CD1c-positive myeloid dendritic cell (primary cell): Measurements from ENCODE around the gene MGAT5.
"Not testable (repeated sequence)": the region's sequence is repeated elsewhere in the genome, so short reads cannot be mapped to it uniquely, and the experiment has no call there.

Source experiments
- DNase-seq: peaks from one replicate; pipeline ENCODE4 v3.0.0-alpha.2; 2016; ENCODE audit errors: extremely low spot score

MGAT5 gene

DNA sequence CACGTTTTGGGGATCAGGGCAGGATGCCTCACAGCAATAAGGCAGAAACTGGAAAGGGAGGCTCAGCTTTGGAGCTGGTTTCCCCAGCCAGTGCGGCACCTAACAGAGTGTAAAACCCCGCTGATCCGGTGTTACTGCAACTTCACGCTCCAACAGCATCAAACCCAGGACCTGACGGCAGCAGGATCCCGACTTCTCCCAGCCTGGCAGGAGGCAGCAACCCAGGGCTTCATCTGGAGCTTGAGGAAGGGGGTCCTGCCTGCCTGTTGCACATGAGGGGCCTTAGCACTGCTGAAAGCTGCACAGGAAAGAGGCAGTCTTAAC, 209.8 kb downstream of the MGAT5 start:
- no peak for DNase-seq

- no peak for DNase-seq
These were observed 211.6 kb downstream of the MGAT5 start for GRCh38 chr2:134465228-134466105.

DNA sequence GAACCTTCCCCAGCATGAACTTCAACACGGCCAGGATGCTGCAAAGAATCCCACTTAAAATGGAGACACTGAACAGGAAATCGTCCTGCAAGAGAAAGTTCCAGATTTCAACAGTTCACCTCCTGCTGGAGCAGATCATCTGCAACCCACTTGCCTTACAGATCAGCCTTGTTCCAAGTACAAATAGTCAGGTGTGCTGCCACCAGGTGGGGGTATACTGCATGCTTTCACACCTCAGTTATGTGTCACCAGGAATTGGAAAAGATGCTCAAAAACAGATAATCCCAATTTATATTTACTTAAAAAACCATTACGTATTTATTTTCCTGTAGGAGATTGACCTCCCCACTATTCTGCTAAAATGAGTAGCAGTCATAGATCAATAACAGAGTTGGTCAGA, 212.3 kb downstream of the MGAT5 start:
- DNase-seq: no peak

DNA sequence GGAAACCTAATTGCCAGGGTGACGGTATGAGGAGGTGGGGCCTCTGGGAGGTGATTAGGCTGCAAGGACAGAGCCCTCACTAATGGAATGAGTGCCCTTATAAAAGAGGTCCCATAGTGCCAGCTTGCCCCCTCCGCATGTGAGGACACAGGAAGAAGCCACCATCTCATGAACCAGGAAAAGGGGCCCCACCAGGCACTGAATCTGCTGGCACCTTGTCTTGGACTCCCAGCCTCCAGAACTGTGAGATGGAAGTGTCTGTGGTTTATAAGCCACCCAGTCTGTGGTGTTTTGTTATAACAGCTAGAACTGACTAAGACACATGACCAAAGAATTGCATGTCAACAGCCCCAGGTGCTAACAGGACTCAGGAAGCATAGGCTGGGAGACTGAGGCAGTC, 214.3 kb downstream of the MGAT5 start:
- DNase-seq: no peak

GRCh38 chr2:134468776-134469175, 214.9 kb downstream of the MGAT5 start:
- no peak for DNase-seq

DNA sequence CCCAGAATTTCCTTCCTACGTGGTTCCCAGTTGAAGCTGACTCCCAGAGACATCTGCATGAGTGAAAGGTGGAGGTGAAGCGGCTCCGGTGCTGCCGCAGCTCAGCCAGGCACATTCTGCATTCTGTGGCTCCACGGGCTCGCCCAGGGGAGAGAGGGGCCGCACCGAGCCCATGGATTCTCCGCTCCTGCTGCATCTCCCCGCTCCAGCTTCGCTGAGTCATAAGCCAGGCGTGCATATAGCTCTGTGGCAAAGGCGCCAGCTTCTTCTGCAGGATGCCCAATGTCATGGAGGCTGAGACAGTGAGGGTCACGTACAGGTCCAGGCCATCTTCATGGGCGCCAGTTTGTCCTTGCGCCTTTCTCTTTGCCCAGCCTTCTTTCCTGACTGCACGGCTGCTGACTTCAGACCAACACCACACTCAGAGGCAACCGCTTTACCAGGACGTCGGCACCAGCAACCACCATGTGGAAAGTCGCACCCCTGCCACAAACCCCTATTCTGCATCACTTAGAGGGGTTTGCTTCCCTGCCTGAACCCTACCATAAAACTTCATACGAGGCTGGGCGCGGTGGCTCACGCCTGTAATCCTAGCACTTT, 215.7 kb downstream of the MGAT5 start:
- DNase-seq: no peak

- no peak for DNase-seq
These were observed 216.8 kb downstream of the MGAT5 start for GRCh38 chr2:134470561-134471168.

- not testable (repeated sequence) for DNase-seq
These were observed 223.1 kb downstream of the MGAT5 start for GRCh38 chr2:134476982-134477381.

DNA sequence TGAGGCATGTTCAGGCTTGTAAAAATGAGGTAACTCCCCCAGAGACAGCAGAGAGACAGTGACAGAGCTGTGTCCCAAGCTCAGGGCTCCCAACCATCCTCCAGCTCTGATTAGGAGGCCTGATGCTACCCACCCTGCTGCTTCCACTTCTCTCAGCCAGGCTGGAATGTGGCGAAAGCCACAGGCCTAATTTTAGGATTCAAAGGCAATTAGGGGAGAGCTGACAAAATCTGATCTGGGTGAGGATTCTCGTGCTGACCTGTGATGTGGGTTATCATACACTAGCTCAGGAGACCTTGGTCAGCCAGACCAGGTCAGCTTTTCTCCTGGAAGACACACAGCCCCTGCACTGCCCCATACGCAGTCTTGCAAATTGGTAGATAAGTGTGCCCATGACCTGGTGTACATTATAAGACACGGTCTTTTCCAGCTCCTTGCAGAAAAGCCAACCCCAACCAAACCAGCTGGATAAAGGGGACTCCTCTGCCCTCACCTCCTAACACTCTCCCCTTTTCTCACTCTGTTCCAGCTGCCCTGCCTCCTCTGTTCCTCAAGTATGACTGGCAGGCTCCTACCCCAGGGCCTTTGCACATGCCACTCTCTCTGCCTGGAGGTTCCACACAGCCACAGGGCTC, 225.9 kb downstream of the MGAT5 start:
- DNase-seq: no peak

DNA sequence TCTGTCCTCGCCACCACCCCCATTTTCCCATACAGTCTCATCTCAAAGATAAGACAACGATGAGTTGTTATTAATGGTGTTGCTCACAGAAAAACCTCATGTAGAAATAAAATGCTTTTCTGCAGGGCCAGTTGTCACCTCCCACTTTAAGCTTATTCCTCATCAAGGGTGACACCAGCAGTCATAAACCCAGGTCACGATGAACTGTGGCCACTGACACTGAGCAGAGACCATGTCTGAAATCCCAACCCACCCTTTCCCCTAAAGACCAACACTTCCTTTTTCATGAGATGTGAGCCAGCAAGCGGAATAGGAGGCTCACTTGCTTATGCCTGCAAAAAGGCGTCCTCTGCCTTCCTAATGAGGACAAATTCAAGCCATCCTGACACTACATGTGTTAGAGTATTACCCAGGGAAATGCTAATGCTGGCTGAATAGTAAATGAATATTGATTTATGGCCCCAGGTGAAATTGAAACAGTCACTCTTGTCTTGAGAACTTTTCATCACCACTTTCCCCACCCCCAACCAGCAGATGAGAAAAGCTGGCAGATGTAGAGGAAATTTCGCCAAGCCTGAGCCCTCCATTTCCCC, 228.4 kb downstream of the MGAT5 start:
- DNase-seq: no peak

- DNase-seq: no peak
These were observed 229.0 kb downstream of the MGAT5 start for GRCh38 chr2:134482766-134483340.

DNA sequence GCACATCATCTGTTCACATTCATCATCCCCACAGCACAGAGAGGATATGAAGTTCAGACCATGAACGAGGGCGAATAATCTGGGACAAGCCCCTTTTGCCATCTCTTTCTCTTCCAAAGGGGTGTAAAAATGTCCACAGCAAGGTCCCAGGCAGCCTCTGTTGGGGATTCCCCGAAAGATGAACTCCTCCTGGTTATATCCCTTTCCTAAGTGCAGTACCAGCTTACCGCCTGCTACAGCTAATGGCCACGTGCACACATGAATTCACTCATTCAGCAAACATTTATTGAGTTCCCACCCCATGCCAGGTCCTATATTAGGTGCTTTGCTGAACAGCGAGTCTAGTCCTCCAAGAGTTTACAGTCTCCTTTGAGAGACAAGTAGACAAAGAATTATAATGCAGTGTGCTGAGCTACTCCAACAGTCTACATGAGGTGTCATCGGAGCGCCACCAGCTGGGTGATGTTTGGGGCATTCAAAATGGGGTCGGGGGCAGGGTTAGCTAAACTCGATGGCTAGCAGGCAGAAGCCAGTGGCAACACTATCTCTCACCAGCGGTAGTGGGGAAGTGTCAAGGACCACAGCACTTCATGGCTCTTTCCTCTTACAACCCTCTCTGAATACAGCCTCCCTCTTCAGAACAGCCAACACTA, 236.0 kb downstream of the MGAT5 start:
- DNase-seq: no peak

DNA sequence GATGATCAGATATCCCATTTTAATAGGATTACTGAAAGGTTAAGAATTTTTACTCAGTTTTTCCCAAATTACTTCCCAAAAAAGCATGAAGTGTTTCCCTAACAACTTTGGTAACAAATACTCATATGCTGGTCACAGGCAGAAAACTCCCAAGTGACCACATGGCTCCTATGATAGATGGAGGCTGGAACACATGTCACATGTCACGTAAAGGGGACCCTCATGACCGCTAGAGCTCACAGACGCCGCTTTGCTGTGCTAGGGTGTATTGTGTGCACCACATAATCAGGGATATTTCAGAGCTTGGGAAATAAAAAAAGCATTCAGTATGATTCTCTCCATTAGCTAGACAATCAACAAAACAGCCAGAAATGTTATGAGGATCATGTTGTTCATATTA, 236.7 kb downstream of the MGAT5 start:
- no peak for DNase-seq

- no peak for DNase-seq
These were observed 237.2 kb downstream of the MGAT5 start for GRCh38 chr2:134491022-134491421.

GRCh38 chr2:134491771-134492441, 238.0 kb downstream of the MGAT5 start:
- no peak for DNase-seq

- DNase-seq: no peak
These were observed 239.9 kb downstream of the MGAT5 start for GRCh38 chr2:134493797-134494196.

- DNase-seq: no peak
These were observed 244.8 kb downstream of the MGAT5 start for GRCh38 chr2:134498654-134499053.

GRCh38 chr2:134499307-134499926, 245.5 kb downstream of the MGAT5 start:
- DNase-seq: no peak

GRCh38 chr2:134500211-134500935, 246.5 kb downstream of the MGAT5 start:
- DNase-seq: no peak
